Measurements from ENCODE around the gene APOC3. TPM values are rescaled to one million over a fixed set of nuclear protein-coding genes. Genes with fewer than 3 reads are reported as not detected.
A peak's percentile ranks its signal among the peaks of the same experiment; 100 is the strongest.

Gene APOC3
- total and polyA plus RNA-seq, 9 of the 15 experiments (the other 6 are each of a cell fraction or from before 2014, with no cell fraction given): 1.1 TPM; not detected in 8

DNA sequence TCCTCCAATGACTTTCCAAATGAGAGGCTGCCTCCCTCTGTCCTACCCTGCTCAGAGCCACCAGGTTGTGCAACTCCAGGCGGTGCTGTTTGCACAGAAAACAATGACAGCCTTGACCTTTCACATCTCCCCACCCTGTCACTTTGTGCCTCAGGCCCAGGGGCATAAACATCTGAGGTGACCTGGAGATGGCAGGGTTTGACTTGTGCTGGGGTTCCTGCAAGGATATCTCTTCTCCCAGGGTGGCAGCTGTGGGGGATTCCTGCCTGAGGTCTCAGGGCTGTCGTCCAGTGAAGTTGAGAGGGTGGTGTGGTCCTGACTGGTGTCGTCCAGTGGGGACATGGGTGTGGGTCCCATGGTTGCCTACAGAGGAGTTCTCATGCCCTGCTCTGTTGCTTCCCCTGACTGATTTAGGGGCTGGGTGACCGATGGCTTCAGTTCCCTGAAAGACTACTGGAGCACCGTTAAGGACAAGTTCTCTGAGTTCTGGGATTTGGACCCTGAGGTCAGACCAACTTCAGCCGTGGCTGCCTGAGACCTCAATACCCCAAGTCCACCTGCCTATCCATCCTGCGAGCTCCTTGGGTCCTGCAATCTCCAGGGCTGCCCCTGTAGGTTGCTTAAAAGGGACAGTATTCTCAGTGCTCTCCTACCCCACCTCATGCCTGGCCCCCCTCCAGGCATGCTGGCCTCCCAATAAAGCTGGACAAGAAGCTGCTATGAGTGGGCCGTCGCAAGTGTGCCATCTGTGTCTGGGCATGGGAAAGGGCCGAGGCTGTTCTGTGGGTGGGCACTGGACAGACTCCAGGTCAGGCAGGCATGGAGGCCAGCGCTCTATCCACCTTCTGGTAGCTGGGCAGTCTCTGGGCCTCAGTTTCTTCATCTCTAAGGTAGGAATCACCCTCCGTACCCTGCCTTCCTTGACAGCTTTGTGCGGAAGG lies 2.9 kb downstream of the APOC3 start:
- ChIA-PET CTCF (ENCODE audit: low intra/inter-chr PET ratio) (no interaction called here), POLR2A (no interaction called here)
- no peaks in the 10 kb centered on the region for H4K20me1 ChIP-seq (replicated peaks; ENCODE audit: control insufficient read depth, insufficient read depth, low read length)
- no peak overlapping the region for H3K27ac ChIP-seq (ENCODE audit: extremely low read depth, low read depth, low read length)
- no peaks in the 10 kb centered on the region for H3K9me3 ChIP-seq (replicated peaks; ENCODE audit: control insufficient read depth, insufficient read depth, low read depth, low read length)
- H3K79me2 ChIP-seq (ENCODE audit: control insufficient read depth, insufficient read depth, low read length): no peaks in the 10 kb centered on the region
- peaks cover 0 to 7% of the 10 kb centered on the region in 2 experiments; a peak in 2 of 5 replicates for H3K27me3 ChIP-seq (ENCODE audit: control insufficient read depth in 2 of 2, insufficient read depth in 2 of 2, low read length in 2 of 2)
- peaks cover 6 to 36% of the 10 kb centered on the region in 2 experiments; a peak in 3 of 5 replicates for H3K4me1 ChIP-seq (replicated peaks in 1 of 2; ENCODE audit: control insufficient read depth in 2 of 2, insufficient read depth in 2 of 2, low read length in 2 of 2)
- no peak overlapping the region for H3K9ac ChIP-seq (ENCODE audit: insufficient read depth in 1 of 2, low read depth in 2 of 2, low read length in 2 of 2)
- in situ Hi-C loops (cut with MboI) (no loop called here), intact Hi-C loops (cut with micrococcal nuclease) (loop anchor here (10.0 kb wide), 1 partner anchor 98 kb away; no protein-coding TSS in a partner anchor)
- FAIRE-seq (no peak), ATAC-seq (no peak), DNase-seq (ENCODE audit: extremely low read depth in 1 of 4, low spot score in 3 of 4) (no peak)
- no peak overlapping the region for H3K4me2 ChIP-seq (ENCODE audit: insufficient read depth, low read length)
- no peak overlapping the region for H3K4me3 ChIP-seq
- no peaks in the 10 kb centered on the region for H3K36me3 ChIP-seq (ENCODE audit: control insufficient read depth, insufficient read depth, low read length)
- no peak overlapping the region for H2AFZ ChIP-seq (ENCODE audit: low read depth, low read length)
- WGBS (ENCODE audit: insufficient coverage, low coverage, missing lambda C conversion rate): 13% methylated on average over 12 of the region's 13 CpGs
- no TSS peak for BruUV-seq (replicated peaks)
- H3K9me1 ChIP-seq (ENCODE audit: control insufficient read depth, insufficient read depth, low read length): no peaks in the 10 kb centered on the region
- TF ChIP-seq NCOA4 (IDR thresholded peaks at IDR 0.05; ENCODE audit: partially characterized antibody): no peak
- TF ChIP-seq, protein P1, sequence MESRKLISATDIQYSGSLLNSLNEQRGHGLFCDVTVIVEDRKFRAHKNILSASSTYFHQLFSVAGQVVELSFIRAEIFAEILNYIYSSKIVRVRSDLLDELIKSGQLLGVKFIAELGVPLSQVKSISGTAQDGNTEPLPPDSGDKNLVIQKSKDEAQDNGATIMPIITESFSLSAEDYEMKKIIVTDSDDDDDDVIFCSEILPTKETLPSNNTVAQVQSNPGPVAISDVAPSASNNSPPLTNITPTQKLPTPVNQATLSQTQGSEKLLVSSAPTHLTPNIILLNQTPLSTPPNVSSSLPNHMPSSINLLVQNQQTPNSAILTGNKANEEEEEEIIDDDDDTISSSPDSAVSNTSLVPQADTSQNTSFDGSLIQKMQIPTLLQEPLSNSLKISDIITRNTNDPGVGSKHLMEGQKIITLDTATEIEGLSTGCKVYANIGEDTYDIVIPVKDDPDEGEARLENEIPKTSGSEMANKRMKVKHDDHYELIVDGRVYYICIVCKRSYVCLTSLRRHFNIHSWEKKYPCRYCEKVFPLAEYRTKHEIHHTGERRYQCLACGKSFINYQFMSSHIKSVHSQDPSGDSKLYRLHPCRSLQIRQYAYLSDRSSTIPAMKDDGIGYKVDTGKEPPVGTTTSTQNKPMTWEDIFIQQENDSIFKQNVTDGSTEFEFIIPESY (CRISPR knock-in tag; IDR thresholded peaks at IDR 0.05): no peak
- TF ChIP-seq BACH1 (tag; IDR thresholded peaks at IDR 0.05): no peak
- TF ChIP-seq, protein P2, sequence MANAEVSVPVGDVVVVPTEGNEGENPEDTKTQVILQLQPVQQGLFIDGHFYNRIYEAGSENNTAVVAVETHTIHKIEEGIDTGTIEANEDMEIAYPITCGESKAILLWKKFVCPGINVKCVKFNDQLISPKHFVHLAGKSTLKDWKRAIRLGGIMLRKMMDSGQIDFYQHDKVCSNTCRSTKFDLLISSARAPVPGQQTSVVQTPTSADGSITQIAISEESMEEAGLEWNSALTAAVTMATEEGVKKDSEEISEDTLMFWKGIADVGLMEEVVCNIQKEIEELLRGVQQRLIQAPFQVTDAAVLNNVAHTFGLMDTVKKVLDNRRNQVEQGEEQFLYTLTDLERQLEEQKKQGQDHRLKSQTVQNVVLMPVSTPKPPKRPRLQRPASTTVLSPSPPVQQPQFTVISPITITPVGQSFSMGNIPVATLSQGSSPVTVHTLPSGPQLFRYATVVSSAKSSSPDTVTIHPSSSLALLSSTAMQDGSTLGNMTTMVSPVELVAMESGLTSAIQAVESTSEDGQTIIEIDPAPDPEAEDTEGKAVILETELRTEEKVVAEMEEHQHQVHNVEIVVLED (CRISPR knock-in tag; IDR thresholded peaks at IDR 0.05): no peak
- TF ChIP-seq RFX5 (IDR thresholded peaks at IDR 0.05; ENCODE audit: low read depth, low read length): no peak
- TF ChIP-seq ZNF174 (CRISPR knock-in tag; IDR thresholded peaks at IDR 0.05): no peak
- no peak for TF ChIP-seq KLF6 (CRISPR knock-in tag; IDR thresholded peaks at IDR 0.05; ENCODE audit: borderline replicate concordance)
- peak; percentile 16; the same call in 1 of the 2 replicates for TF ChIP-seq CREM (IDR thresholded peaks at IDR 0.05; ENCODE audit: low read depth)
- TF ChIP-seq MAFG (tag; conservative IDR thresholded peaks at IDR 0.05): no peak
- TF ChIP-seq CEBPB (tag; IDR thresholded peaks at IDR 0.05): peak; percentile 41; the same call in 1 of the 2 replicates
- no peak for TF ChIP-seq NR2C1 (IDR thresholded peaks at IDR 0.05)
- peak; percentile 42; the same call in 1 of the 2 replicates for TF ChIP-seq NR2C1 (tag; IDR thresholded peaks at IDR 0.05)
- TF ChIP-seq, protein P3, sequence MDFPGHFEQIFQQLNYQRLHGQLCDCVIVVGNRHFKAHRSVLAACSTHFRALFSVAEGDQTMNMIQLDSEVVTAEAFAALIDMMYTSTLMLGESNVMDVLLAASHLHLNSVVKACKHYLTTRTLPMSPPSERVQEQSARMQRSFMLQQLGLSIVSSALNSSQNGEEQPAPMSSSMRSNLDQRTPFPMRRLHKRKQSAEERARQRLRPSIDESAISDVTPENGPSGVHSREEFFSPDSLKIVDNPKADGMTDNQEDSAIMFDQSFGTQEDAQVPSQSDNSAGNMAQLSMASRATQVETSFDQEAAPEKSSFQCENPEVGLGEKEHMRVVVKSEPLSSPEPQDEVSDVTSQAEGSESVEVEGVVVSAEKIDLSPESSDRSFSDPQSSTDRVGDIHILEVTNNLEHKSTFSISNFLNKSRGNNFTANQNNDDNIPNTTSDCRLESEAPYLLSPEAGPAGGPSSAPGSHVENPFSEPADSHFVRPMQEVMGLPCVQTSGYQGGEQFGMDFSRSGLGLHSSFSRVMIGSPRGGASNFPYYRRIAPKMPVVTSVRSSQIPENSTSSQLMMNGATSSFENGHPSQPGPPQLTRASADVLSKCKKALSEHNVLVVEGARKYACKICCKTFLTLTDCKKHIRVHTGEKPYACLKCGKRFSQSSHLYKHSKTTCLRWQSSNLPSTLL (IDR thresholded peaks at IDR 0.05): no peak
- no peak for TF ChIP-seq SMARCE1 (IDR thresholded peaks at IDR 0.05)
- TF ChIP-seq, protein P4, sequence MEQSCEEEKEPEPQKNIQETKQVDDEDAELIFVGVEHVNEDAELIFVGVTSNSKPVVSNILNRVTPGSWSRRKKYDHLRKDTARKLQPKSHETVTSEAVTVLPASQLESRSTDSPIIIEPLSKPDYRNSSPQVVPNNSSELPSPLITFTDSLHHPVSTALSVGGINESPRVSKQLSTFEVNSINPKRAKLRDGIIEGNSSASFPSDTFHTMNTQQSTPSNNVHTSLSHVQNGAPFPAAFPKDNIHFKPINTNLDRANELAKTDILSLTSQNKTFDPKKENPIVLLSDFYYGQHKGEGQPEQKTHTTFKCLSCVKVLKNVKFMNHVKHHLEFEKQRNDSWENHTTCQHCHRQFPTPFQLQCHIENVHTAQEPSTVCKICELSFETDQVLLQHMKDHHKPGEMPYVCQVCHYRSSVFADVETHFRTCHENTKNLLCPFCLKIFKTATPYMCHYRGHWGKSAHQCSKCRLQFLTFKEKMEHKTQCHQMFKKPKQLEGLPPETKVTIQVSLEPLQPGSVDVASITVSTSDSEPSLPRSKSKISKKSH (CRISPR knock-in tag; IDR thresholded peaks at IDR 0.05): no peak

All from K562 (cell line).